Measurements from ENCODE around the gene THOP1.
A peak's percentile ranks its signal among the peaks of the same experiment; 100 is the strongest.
"Not testable (repeated sequence)": the region's sequence is repeated elsewhere in the genome, so short reads cannot be mapped to it uniquely, and the experiment has no call there.

The THOP1 gene

DNA sequence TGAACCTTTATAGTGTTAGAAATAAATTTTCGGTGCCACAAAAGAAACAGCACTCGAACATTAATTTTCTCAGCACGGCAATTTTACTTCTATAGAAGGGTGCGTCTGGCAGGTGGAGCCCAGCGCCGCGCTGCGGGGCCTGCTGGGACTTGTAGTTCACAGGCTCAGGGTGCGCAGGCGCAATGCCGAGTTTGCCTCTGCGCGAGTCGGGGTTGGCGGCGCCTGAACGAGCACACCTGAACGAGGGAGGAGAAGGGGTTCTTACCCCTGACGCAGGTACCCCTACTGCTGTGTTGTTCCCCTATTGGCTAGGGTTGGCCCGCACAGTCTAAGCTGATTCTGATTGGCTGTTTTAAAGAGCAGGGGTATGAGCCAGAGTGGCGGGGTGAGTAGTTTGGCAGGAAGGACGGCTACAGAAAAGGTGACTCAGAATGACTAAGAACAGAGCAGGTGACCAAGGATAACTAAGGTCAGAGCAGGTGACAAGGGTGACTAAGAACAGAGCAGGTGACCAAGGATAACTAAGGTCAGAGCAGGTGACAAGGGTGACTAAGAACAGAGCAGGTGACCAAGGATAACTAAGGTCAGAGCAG is 32.0 kb downstream of the THOP1 start:
- DNase-seq (ENCODE audit: low read depth, low spot score) = not testable (repeated sequence)

DNA sequence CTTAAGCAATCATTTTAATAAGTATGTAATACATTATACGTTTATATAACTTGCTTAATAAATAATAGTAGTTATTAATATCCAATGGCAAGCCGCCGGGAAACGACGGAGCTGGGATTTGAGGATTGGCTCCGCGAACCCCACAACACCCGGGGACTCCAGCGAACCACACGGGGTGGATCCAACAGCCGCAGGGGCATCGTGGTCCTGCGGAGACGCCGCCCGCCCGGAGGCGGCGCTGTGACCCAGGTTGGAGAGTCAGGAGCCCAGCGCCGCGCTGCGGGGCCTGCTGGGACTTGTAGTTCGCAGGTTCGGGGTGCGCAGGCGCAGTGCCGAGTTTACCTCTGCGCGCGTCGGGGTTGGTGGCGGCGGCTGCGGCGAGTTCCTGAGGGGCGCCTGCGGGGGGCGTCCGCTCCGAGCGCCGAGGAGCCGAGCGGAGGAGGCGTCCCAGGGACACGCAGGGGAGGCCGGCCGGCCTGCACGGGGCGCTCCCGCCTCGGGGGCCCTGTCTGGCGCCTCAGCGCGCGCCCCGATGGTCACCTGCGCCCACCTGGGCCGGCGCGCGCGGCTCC is 34.3 kb downstream of the THOP1 start, which contains the start of gene ZNF554:
Gene ZNF554 (plus strand): TSS at position 329 of the 572 bp plus-strand sequence. CDS start 204 bp downstream, at position 533.
- peak; percentile 99 for DNase-seq (ENCODE audit: low read depth, low spot score)

DNA sequence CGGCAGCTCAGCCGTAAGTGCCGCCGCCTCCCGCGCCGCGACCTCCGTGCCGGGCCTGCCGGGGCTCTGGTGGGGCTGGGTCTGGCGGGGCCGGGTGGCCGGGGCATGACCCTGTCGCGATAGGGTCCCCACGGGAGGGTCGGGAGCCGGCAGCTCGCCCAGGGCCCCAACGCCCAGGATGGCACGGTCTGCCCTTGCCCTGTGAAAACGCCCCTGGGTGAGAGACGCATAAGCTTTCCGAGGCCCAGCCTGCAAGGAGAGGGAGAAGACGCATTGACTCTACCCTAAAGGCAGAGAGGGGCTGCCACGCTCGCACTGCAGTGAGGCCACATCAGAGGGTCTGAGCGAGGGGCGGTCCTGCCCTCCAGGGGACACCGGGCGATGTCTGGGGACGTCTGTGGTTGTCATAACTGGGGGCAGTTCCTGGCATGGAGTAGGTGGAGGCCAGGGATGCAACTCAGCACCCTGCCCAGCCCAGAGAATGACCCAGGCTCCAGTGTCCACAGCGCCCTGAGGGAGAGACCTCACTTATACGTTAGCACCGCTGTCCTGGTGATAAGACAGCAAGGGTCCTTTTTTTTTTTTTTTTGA is 34.9 kb downstream of the THOP1 start:
- no peak for DNase-seq (ENCODE audit: low read depth, low spot score)

DNA sequence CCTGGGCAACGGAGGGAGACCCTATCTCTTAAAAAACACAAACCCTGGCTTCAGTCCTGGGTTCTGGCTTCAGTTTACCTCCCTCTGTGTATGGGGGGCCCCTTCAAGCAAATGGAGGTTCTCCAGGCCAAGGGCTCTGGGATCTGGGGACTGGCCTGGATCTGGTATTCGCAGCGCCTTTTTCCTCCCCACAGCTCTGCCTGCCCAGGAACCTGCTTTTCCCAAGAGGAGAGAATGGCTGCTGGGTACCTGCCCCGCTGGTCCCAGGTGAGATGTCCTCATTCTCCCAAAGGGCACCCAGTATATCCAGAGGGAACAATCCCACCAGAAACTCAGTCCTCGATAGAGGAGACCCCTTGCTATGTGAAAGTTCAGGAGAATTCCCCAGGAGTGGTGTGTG is 37.5 kb downstream of the THOP1 start:
- no peak for DNase-seq (ENCODE audit: low read depth, low spot score)

DNA sequence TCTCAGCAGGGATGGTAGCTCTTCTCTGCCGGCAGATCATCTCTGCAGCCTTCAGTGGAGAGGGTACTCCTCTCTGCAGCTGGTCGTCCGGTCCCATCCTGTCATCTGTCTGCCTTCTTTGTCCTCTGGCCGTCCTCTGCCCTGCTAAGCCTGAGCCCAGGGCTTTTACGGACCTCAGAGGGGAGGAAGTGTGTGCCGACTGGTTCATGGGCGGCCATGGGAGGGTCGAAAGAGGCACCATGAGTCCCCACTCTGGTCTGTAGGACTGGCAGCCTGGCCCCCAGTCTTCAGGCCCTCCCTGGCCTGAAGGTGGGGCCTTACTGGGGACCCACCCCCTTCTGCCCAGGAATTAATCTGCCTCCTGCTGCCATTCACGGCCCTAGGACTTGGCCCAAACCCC is 38.3 kb downstream of the THOP1 start:
- no peak for DNase-seq (ENCODE audit: low read depth, low spot score)

DNA sequence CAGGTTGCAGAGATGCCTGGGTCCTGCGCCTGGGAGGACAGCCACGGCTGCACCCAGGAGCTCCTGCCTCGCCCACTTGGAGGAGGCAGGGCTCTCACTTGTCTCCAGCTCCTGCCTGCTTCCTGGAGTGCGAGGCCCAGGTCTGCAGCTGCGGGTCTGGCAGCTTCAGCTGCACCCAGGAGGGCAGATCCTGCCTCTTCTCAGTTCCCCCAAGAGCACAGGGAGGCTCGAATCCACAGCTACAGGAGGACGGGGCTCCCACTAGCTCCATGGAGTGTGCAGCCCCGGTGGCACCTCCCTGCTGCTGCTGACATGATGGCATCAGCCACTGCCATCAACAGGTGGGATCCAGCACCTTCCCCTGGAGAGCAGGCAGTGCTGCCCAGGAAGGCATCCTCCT is 38.8 kb downstream of the THOP1 start:
- no peak for DNase-seq (ENCODE audit: low read depth, low spot score)

DNA sequence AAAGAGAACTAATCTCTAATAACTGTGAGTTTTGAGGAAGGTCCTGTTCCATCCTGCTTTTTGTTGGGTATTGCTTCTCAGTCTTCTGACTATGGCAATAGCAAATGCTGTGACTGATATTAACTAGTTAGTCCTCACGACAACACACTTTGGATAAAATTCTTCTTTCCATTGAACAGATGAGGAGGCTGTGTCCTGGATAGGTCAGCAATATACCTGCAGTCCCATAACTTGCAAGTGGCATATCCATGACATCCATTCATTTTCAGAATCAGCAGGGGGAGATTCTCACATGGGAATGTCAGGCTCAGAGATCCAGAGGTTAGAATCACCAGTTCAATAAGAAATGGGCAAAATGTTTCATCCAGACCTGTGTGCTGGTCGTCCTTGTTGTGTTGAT is 41.7 kb downstream of the THOP1 start:
- no peak for DNase-seq (ENCODE audit: low read depth, low spot score)

DNA sequence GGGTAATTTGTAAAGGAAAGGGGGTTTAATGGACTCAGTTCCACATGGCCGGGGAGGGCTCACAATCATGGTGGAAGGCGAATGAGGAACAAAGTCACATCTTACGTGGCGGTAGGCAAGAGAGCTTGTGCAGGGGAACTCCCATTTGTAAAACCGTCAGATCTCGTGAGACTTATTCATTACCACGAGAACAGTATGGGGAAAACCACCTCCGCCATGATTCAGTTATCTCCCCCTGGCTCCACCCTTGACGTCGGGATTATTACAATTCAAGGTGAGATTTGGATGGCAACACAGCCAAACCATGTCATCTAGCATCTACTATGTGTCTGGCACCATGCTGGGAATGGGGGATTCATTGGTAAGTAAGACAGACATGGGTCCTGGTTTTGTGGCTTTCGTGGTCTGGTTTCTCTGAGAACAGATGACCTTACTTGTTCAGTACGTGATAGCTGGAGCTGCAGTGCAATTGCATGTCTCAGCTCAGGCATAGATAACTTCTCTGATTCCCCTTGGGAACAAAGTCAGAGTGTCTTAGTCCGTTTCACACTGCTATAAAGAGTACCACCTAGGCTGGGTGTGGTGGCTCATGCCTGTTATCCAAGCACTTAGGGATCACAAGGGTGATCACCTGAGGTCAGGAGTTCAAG is 42.7 kb downstream of the THOP1 start:
- no peak for DNase-seq (ENCODE audit: low read depth, low spot score)

DNA sequence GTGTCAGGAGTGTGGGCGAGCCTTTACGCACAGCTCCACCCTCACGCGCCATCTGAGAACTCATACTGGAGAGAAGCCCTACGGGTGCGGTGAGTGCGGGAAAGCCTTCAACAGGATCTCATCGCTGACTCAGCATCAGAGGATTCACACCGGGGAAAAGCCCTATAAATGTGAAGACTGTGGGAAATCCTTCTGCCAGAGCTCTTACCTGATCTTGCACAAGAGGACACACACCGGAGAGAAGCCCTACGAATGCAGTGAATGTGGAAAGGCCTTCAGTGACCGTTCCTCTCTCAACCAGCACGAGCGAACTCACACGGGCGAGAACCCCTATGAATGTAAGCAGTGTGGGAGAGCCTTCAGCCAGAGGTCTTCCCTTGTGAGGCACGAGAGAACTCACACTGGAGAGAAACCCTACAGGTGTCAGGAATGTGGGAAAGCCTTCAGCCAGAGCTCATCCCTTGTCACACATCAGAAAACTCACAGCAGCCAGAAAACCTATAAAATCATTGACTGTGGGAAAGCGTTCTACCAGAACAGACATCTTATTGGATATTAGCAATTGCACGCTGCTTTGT is 49.1 kb downstream of the THOP1 start:
- DNase-seq (ENCODE audit: low read depth, low spot score) = no peak

DNA sequence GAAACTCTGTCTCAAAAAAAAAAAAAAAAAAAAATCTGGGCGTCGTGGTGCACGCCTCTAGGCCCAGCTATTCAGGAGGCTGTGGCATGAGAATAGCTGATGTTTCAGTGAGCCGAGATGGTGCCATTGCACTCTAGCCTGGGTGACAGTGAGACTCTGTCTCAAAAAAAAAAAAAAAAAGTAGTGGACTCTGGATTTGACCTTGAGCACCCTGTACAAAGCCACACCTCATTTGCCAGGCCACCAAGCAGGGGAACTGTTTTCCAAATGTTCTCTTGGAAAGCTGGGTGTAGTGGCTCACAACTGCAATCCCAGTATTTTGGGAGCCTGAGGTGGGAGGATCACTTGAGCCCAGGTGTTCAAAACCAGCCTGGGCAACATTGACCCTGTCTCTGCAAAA is 52.1 kb downstream of the THOP1 start:
- no peak for DNase-seq (ENCODE audit: low read depth, low spot score)

DNA sequence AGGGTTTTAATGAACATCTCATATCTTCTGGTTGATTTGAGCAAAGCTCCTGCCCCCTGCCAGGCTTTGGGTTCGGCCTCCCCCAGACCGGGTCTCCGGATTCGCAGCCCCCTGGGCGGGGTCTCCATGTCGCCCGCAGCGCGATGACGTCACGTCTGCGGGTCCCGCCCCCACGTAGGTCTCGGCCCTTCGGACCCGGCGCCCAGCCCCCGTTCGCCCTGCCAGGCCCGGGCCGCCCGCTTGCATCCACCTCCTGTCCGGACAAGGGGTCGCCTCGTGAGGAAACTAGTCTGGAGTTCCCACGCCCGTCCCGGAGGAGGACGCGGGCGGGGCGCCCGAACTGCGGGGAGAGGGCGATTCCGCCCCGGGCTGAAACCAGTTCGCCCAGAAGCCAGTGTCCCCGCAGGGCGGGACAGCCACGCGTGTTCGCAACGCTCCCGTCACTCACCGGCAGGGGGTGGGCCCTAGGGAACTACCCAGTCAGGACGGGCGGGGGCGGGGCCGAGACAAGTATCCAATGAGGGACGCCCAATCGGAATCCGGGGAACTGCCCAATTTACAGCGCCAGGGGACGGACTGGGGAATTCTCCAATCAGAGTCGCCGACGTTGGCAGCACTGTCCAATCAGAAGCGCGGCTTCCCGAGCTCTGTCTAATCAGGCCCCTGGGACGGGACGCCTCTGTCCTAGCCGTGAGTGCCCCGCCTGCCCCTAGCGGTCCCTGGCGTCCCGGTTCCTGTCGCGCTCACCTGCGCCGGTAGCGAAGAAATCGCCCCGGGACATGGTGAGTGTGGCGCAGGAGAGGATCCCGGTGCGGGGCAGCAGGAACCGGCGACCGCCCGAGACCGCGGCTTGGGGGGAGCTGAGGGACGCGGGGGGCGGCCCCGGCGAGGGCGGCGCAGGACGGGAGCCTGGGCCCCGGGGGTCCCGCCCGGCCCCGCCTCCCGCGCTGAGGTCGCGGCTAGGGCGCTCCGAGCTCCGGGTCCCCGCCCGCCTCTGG is 55.8 kb downstream of the THOP1 start, which contains the start of gene ZNF555:
Gene ZNF555 (plus strand): TSS at position 682 of the 998 bp plus-strand sequence. CDS start 98 bp downstream, at position 780.
- DNase-seq (ENCODE audit: low read depth, low spot score) = peak; percentile 95

DNA sequence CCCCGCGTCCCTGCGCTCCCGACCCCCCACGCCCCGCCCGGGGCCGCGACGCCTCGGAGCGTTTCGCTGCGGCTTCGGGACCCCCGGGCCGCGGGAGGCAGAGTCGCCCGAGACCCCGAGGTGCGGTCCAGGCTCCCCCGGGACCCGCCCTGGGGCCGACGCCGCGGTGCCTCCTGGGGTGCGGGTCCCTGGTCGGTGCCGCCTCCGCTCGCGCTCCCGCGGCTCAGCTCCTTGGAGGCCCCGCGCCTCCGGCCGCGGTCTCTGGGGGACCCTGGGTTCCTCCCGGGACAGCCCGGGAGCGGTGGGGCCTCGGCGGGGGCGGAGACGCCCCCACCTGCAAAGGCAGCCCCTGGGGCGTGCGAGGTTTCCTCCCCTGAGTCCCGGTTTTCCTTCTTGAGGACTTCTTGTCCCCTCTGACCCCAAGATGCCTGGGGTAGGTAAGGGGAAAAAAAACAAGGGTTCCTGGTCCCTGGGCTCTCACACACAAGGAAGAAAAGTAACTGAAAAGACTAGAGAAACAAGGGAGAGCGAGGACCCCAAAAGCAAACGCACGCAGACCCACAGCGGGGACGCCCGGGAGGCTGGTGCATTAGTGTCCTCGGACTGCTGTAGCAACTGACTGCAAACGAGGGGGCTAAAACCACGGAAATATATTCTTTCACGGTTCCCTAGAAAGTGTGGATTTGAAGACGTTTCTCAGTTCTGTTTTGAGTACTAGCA is 56.7 kb downstream of the THOP1 start:
- DNase-seq (ENCODE audit: low read depth, low spot score) = no peak

DNA sequence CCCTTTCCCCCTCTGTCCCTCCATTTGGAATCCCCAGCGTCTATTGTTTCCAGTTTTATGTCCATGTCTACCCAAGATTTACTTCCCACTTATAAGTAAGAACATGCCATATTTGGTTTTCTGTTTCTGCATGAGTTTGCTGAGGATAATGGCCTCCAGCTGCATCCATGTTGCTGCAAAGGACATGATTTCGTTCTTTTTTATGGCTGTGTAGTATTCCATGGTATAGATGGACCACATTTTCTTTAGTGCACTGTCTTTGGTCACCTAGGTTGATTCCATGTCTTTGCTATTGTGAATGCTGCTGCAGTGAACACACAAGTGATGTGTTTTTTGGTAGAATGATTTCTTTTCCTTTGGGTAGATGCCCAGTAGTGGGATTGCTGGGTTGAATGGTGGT is 59.8 kb downstream of the THOP1 start:
- no peak for DNase-seq (ENCODE audit: low read depth, low spot score)

DNA sequence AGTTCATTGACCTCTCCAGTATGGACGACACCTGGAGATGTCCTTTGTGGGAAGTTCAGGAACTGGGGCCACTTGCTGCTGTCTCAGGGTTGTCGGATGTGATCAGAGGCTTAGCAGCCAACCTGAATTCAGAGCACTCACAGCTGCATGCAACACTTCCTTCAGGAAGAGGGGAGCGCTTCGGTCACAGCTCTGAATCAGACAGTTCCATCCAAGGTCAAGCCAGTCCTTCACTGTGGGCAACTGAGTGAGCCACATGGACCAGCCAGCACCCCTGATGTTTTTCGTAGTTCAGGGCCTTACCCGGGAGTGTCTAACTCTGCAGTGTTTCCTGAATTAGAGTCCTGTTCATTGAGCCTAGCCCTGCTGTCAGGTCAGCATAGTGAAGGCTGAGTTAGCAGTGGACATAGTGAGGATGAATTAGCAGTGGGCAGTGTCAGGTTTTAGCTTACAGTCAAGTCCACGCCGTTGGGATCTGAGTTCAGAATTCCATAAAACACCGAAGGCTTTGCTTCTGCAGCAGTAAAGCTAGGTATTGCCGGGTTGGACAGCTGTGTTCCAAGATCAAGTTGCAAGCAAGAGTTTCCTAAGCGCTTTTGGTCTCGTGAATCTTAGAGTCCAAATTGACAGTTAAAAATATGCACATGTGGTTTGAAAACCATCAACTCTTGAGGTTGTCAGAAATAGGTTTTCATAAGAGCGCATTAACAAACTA is 61.0 kb downstream of the THOP1 start:
- no peak for DNase-seq (ENCODE audit: low read depth, low spot score)

DNA sequence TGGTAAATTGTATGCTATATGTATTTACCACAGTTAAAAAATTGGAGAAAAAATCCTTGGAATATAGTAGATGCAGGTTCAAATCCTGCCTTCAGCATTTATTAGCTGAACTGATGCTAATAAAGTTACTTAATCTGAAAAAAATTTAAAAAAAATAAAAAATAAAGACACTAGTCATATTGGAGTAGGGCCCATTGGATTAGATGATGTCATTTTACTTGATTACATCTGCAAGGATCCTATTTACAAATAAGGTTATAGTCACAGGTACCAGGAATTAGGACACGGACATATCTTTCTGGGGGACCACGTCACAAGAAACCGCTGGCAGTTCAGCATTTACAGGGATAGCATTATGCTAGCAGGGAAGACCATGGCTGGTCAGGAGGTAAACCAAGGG is 62.2 kb downstream of the THOP1 start:
- DNase-seq (ENCODE audit: low read depth, low spot score) = no peak

DNA sequence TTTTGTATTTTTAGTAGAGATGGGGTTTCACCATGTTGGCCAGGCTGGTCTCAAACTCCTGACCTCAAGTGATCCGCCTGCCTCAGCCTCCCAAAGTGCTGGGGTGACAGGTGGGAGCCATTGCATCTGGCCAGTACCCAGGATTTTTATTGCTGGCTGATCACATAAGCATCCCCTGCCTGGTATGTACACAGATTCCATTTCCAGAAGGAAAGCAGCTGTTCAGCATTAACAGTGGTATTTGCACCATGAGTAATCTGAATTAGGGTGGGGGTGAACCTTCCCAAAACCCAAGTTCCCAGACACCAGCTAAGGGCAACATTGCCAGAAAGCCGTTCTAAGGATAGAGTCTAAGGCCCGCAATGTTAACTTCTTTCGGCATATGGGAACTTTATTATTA is 63.3 kb downstream of the THOP1 start:
- DNase-seq (ENCODE audit: low read depth, low spot score) = no peak

DNA sequence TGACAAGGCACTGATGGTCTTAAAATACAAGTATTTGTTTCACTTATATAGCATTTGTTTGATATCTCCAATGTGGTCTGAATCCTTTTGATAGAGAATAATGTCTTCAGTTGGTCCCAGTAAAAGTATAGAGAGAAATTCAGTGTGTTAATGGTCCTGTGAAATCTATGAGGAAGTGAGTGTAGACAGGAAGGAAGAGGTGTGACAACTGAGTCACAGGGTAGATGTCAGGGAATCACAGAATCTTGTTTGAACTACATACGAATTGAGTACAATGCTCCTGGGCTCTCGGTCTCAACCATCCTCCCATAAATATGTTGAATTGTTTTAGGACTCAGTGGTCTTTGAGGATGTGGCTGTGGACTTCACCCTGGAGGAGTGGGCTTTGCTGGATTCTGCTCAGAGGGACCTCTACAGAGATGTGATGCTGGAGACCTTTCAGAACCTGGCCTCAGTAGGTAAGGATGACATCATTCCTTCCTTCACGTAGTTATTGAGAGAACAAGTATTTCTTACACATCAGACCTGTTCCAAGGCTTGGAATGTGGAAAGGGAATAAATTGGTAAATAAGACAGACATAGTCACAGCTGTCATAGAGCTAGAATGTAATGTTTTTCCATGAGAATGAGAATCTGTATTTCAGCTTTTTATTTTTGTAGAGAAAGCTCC is 65.1 kb downstream of the THOP1 start:
- no peak for DNase-seq (ENCODE audit: low read depth, low spot score)

DNA sequence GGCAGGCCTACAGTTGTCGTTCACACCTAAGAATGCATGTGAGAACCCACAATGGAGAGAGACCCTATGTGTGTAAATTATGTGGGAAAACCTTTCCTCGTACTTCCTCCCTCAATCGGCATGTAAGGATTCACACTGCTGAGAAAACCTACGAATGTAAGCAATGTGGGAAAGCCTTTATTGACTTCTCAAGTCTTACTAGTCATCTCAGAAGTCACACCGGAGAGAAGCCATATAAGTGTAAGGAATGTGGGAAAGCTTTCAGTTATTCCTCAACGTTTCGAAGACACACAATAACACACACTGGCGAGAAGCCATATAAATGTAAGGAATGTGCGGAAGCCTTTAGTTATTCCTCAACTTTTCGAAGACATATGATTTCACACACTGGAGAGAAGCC is 67.3 kb downstream of the THOP1 start:
- no peak for DNase-seq (ENCODE audit: low read depth, low spot score)

DNA sequence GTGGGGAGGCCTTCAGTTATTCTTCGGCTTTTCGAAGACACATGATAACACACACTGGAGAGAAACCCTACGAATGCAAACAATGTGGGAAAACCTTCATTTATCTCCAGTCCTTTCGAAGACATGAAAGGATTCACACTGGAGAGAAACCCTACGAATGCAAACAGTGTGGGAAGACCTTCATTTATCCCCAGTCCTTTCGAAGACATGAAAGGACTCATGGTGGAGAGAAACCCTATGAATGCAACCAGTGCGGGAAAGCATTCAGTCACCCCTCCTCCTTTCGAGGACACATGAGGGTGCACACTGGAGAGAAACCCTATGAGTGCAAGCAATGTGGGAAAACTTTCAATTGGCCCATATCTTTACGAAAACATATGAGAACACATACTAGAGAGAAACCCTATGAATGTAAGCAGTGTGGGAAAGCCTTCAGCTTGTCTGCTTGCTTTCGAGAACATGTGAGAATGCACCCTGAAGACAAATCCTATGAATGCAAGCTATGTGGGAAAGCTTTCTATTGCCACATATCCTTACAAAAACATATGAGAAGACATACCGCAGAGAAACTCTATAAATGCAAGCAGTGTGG is 67.8 kb downstream of the THOP1 start:
- no peak for DNase-seq (ENCODE audit: low read depth, low spot score)
